Measurements from ENCODE around the gene C3orf70.

C3orf70 gene

DNA sequence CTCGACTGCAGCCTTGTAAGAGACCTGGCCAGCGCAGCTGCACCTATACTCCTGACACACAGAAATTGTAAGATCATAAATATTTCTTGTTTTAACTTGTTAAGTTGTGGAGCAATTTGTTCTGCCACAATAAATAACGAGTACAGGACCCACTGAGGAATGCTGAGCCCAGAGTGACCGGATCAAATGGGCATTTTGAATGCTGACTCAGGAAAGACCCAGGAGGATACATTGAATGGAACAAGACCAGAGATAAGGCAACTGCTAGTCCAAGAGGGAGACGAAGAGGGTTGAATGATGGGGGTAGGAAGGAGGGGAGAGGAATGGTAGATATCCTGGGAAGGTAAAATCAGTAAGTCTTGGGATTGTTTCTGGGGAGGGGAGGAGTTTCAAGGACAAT is 8.9 kb upstream of the C3orf70 start:
- no peak for DNase-seq
- H3K27ac ChIP-seq (ENCODE audit: insufficient read depth in 1 of 2, low read depth in 1 of 2, low read length in 2 of 2, poor library complexity in 1 of 2, severe bottlenecking in 2 of 2): no peak overlapping the region
- WGBS (ENCODE audit: insufficient coverage): 96% methylated on average over 3 of the region's 5 CpGs
- H3K4me3 ChIP-seq (ENCODE audit: control insufficient read depth in 1 of 7, extremely low read depth in 1 of 7, insufficient read depth in 4 of 7, low read depth in 2 of 7, low read length in 6 of 7): no peak overlapping the region
- CTCF ChIA-PET: interaction anchor here (0.6 to 2.0 kb wide), 3 partner anchors 10 to 30 kb away, joined by 3 to 6 read pairs (median 3); no protein-coding TSS in a partner anchor
- peaks cover 0 to 11% (median 5%) of the 10 kb centered on the region in 5 experiments for H3K27me3 ChIP-seq (replicated peaks in 2 of 5; ENCODE audit: control insufficient read depth in 4 of 5, insufficient read depth in 5 of 5, low read length in 4 of 5)
- POLR2A ChIA-PET: no interaction called here
- no peaks in the 10 kb centered on the region for H3K36me3 ChIP-seq (ENCODE audit: control insufficient read depth in 4 of 4, insufficient read depth in 4 of 4, low read length in 3 of 4)
- H3K4me1 ChIP-seq (ENCODE audit: control extremely low read depth in 1 of 4, control insufficient read depth in 4 of 4, insufficient read depth in 4 of 4, low read length in 3 of 4): no peaks in the 10 kb centered on the region
- H3K9me3 ChIP-seq (ENCODE audit: control extremely low read depth in 1 of 5, control insufficient read depth in 4 of 5, insufficient read depth in 2 of 5, low read depth in 1 of 5, low read length in 4 of 5): peaks cover 0 to 2% (median 0%) of the 10 kb centered on the region in 5 experiments

DNA sequence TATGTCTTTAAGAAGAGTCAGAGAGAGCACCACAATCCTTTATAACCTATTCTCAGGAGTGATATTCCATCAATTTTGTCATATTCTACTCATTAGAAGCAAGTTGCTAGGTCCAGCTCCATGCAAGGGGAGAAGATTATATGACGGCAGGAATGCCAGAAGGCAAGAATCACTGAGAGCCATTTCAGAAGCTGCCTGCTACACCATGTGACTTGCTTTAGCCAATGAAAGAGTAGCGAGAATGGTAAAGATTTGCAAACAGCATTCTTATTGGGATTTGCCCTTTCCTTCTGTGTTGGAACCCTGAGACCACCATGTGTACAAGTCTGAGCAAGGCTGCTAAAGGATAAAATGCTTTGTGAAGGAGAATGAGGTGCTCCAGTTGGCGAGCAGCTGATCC is 4.5 kb upstream of the C3orf70 start:
- no peak overlapping the region for H3K4me3 ChIP-seq (ENCODE audit: control insufficient read depth in 1 of 7, extremely low read depth in 1 of 7, insufficient read depth in 4 of 7, low read depth in 2 of 7, low read length in 6 of 7)
- DNase-seq: no peak
- peaks cover 0 to 10% (median 9%) of the 10 kb centered on the region in 4 experiments for H3K4me1 ChIP-seq (ENCODE audit: control extremely low read depth in 1 of 4, control insufficient read depth in 4 of 4, insufficient read depth in 4 of 4, low read length in 3 of 4)
- ChIA-PET CTCF (interaction anchor here (0.9 kb wide), 1 partner anchor 297 kb away, joined by 3 read pairs; no protein-coding TSS in a partner anchor), POLR2A (no interaction called here)
- no peaks in the 10 kb centered on the region for H3K36me3 ChIP-seq (ENCODE audit: control insufficient read depth in 4 of 4, insufficient read depth in 4 of 4, low read length in 3 of 4)
- peaks cover 0 to 2% (median 0%) of the 10 kb centered on the region in 5 experiments for H3K9me3 ChIP-seq (ENCODE audit: control extremely low read depth in 1 of 5, control insufficient read depth in 4 of 5, insufficient read depth in 2 of 5, low read depth in 1 of 5, low read length in 4 of 5)
- H3K27ac ChIP-seq (ENCODE audit: insufficient read depth in 1 of 2, low read depth in 1 of 2, low read length in 2 of 2, poor library complexity in 1 of 2, severe bottlenecking in 2 of 2): no peak overlapping the region
- WGBS (ENCODE audit: insufficient coverage): 100% methylated on average over 3 of the region's 3 CpGs
- peaks cover 0 to 36% (median 16%) of the 10 kb centered on the region in 5 experiments for H3K27me3 ChIP-seq (replicated peaks in 2 of 5; ENCODE audit: control insufficient read depth in 4 of 5, insufficient read depth in 5 of 5, low read length in 4 of 5)

DNA sequence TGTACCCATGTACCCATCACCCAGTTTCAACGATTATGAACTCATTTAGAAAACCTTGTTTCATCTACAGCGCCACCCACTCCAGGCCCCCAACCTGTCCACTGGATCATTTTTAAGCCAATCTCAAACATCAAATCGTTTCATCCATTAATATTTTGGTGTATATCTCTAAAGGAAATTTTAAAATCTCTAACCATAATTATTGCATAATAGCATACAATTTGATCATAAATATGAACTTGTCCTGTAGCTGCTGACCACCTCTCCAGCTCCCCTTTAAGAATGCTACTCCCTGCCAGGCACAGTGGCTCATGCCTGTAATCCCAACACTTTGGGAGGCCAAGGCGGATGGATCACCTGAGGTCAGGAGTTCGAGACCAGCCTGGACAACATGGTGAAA is 2.8 kb upstream of the C3orf70 start:
- Histone ChIP-seq H3K4me3 (ENCODE audit: control insufficient read depth in 1 of 7, extremely low read depth in 1 of 7, insufficient read depth in 4 of 7, low read depth in 2 of 7, low read length in 6 of 7) (no peak overlapping the region), H3K9me3 (ENCODE audit: control extremely low read depth in 1 of 5, control insufficient read depth in 4 of 5, insufficient read depth in 2 of 5, low read depth in 1 of 5, low read length in 4 of 5) (peaks cover 0 to 2% (median 0%) of the 10 kb centered on the region in 5 experiments), H3K4me1 (ENCODE audit: control extremely low read depth in 1 of 4, control insufficient read depth in 4 of 4, insufficient read depth in 4 of 4, low read length in 3 of 4) (peaks cover 5 to 17% (median 15%) of the 10 kb centered on the region in 4 experiments), H3K27ac (ENCODE audit: insufficient read depth in 1 of 2, low read depth in 1 of 2, low read length in 2 of 2, poor library complexity in 1 of 2, severe bottlenecking in 2 of 2) (no peak overlapping the region), H3K36me3 (ENCODE audit: control insufficient read depth in 4 of 4, insufficient read depth in 4 of 4, low read length in 3 of 4) (no peaks in the 10 kb centered on the region), H3K27me3 (replicated peaks in 2 of 5; ENCODE audit: control insufficient read depth in 4 of 5, insufficient read depth in 5 of 5, low read length in 4 of 5) (peaks cover 12 to 50% (median 29%) of the 10 kb centered on the region in 5 experiments)
- ChIA-PET CTCF (interaction anchor here (0.9 to 1.3 kb wide), 2 partner anchors 21 to 108 kb away, joined by 3 read pairs; no protein-coding TSS in a partner anchor), POLR2A (no interaction called here)
- DNase-seq: no peak
- WGBS (ENCODE audit: insufficient coverage): no CpG with 5 or more reads among the region's 5 CpGs

DNA sequence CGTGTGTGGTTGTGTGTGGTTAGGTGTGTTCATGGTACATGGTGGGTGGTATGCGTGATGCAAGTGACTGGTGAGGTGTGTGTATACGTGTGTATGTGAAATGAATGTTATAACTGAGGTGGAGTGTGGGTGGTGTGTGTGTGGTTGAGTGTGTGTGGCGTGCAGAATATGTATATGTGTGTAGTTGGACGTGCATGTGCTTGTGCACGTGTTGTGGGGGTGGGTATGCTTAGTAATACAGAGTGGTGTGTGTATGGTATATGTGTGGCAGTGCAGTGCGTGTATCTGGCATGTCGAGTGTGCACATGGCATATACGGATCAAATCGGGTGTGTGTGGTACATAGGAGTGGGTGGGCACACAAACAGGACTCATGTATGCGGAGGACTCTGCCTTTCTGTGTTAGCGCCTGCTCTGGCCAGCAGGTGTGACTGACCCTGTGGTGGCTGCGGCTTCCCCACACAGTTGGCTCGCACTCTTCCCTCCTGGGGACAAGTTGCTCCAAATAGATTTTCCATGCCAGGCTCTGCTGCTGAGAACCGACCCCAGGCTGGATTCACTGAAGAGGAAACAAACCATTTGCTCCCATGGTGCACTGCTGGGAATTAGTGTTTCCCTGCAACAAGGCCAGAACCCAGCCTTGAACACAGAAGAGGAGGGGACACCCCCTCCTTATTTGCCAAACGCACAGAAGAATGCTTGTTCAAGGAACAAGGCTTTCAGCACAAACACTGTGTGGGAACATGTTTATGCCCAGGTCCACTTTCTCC is 1.2 kb upstream of the C3orf70 start:
- POLR2A ChIA-PET: no interaction called here
- Histone ChIP-seq H3K36me3 (ENCODE audit: control insufficient read depth in 4 of 4, insufficient read depth in 4 of 4, low read length in 3 of 4) (no peaks in the 10 kb centered on the region), H3K9me3 (ENCODE audit: control extremely low read depth in 1 of 5, control insufficient read depth in 4 of 5, insufficient read depth in 2 of 5, low read depth in 1 of 5, low read length in 4 of 5) (peaks cover 0 to 2% (median 0%) of the 10 kb centered on the region in 5 experiments), H3K27ac (ENCODE audit: insufficient read depth in 1 of 2, low read depth in 1 of 2, low read length in 2 of 2, poor library complexity in 1 of 2, severe bottlenecking in 2 of 2) (no peak overlapping the region), H3K4me3 (ENCODE audit: control insufficient read depth in 1 of 7, extremely low read depth in 1 of 7, insufficient read depth in 4 of 7, low read depth in 2 of 7, low read length in 6 of 7) (peak overlapping the region in 1 of 7 experiments; percentile 16), H3K4me1 (ENCODE audit: control extremely low read depth in 1 of 4, control insufficient read depth in 4 of 4, insufficient read depth in 4 of 4, low read length in 3 of 4) (peaks cover 5 to 17% (median 15%) of the 10 kb centered on the region in 4 experiments), H3K27me3 (replicated peaks in 2 of 5; ENCODE audit: control insufficient read depth in 4 of 5, insufficient read depth in 5 of 5, low read length in 4 of 5) (peaks cover 17 to 65% (median 36%) of the 10 kb centered on the region in 5 experiments)
- CTCF ChIA-PET: no interaction called here
- no peak for DNase-seq
- WGBS (ENCODE audit: insufficient coverage): 96% methylated on average over 16 of the region's 16 CpGs

DNA sequence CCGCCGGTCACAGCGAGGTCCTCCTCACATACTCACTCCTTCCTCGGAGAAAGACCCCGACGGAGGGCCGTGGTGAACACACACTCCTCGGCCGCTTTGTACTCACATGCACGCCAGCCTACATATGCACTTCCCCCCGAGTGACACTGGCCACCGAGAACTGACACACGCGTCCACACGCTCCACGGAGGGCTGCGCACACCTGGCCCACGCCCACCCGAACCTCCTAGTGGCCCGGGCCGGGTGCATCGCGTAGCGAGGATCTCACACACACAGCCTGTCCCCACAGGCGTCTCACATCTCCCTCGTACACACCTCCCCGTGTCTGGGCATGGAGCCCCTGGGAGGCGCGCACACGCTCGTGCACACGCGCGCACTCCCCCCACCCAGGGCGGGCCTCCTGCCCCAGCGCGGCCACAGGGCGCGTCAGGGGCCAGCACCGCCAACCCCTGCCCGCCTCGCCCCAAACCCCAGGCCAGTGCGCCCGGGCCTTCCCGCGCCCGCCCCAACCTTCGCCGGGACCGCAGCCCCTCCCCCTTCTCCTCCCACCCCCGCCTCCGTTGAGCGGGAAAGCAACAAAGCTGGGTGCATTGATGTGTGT is 411 bp upstream of the C3orf70 start:
- Histone ChIP-seq H3K27ac (ENCODE audit: insufficient read depth in 1 of 2, low read depth in 1 of 2, low read length in 2 of 2, poor library complexity in 1 of 2, severe bottlenecking in 2 of 2) (no peak overlapping the region), H3K4me3 (ENCODE audit: control insufficient read depth in 1 of 7, extremely low read depth in 1 of 7, insufficient read depth in 4 of 7, low read depth in 2 of 7, low read length in 6 of 7) (peak overlapping the region; percentile 6 to 76 (median 63)), H3K36me3 (ENCODE audit: control insufficient read depth in 4 of 4, insufficient read depth in 4 of 4, low read length in 3 of 4) (no peaks in the 10 kb centered on the region), H3K9me3 (ENCODE audit: control extremely low read depth in 1 of 5, control insufficient read depth in 4 of 5, insufficient read depth in 2 of 5, low read depth in 1 of 5, low read length in 4 of 5) (peaks cover 0 to 2% (median 0%) of the 10 kb centered on the region in 5 experiments), H3K4me1 (ENCODE audit: control extremely low read depth in 1 of 4, control insufficient read depth in 4 of 4, insufficient read depth in 4 of 4, low read length in 3 of 4) (peaks cover 5 to 17% (median 15%) of the 10 kb centered on the region in 4 experiments), H3K27me3 (replicated peaks in 2 of 5; ENCODE audit: control insufficient read depth in 4 of 5, insufficient read depth in 5 of 5, low read length in 4 of 5) (peaks cover 17 to 73% (median 36%) of the 10 kb centered on the region in 5 experiments)
- WGBS (ENCODE audit: insufficient coverage): 3% methylated on average over 42 of the region's 53 CpGs
- ChIA-PET POLR2A (no interaction called here), CTCF (interaction anchor here (1.6 kb wide), 1 partner anchor 11 kb away, joined by 4 read pairs; no protein-coding TSS in a partner anchor)
- DNase-seq: peak in 2 of 3 donors; percentile 52 to 68

DNA sequence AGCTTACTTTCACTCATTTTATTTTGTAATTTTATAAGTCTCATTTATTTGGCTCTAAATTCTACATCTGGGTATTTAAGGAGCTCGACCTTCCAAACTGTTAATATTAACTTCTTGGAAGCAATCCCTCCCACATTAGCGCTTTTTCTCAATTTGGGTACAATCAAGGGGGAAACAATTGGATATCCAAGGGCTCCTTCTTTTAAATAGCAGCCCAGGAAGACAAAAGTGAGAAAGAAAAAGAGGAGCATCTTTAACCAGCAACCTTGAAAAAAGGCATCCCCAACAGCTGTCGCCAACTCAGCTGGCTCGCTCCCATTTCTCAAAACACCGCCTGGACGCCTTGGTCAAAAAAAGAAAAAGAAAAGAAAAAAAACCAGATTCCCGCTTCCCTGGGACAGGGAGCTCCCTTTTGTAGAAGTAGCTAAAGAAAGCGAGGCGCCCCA is 873 bp downstream of the C3orf70 start:
- peak overlapping the region in 6 of 7 experiments; percentile 32 to 76 (median 66) for H3K4me3 ChIP-seq (ENCODE audit: control insufficient read depth in 1 of 7, extremely low read depth in 1 of 7, insufficient read depth in 4 of 7, low read depth in 2 of 7, low read length in 6 of 7)
- no peaks in the 10 kb centered on the region for H3K9me3 ChIP-seq (ENCODE audit: control extremely low read depth in 1 of 5, control insufficient read depth in 4 of 5, insufficient read depth in 2 of 5, low read depth in 1 of 5, low read length in 4 of 5)
- peaks cover 5 to 17% (median 15%) of the 10 kb centered on the region in 4 experiments for H3K4me1 ChIP-seq (ENCODE audit: control extremely low read depth in 1 of 4, control insufficient read depth in 4 of 4, insufficient read depth in 4 of 4, low read length in 3 of 4)
- WGBS (ENCODE audit: insufficient coverage): 10% methylated on average over 6 of the region's 9 CpGs
- H3K27me3 ChIP-seq (replicated peaks in 2 of 5; ENCODE audit: control insufficient read depth in 4 of 5, insufficient read depth in 5 of 5, low read length in 4 of 5): peaks cover 17 to 78% (median 48%) of the 10 kb centered on the region in 5 experiments
- ChIA-PET CTCF (interaction anchor here (0.6 to 1.6 kb wide), 3 partner anchors 13 to 198 kb away, joined by 3 to 4 read pairs (median 3); no protein-coding TSS in a partner anchor), POLR2A (no interaction called here)
- H3K27ac ChIP-seq (ENCODE audit: insufficient read depth in 1 of 2, low read depth in 1 of 2, low read length in 2 of 2, poor library complexity in 1 of 2, severe bottlenecking in 2 of 2): no peak overlapping the region
- peak in 1 of 3 donors; percentile 10 for DNase-seq
- H3K36me3 ChIP-seq (ENCODE audit: control insufficient read depth in 4 of 4, insufficient read depth in 4 of 4, low read length in 3 of 4): no peaks in the 10 kb centered on the region

Data from common myeloid progenitor, CD34-positive (primary cell).